HT1080 (cell line): ENCODE measurements around the gene NDST4. TPM values are rescaled to one million over a fixed set of nuclear protein-coding genes. Genes with fewer than 3 reads are reported as not detected.
"Not testable (repeated sequence)": the region's sequence is repeated elsewhere in the genome, so short reads cannot be mapped to it uniquely, and the experiment has no call there.

ENCODE experiments used
- DNase-seq: peaks from one replicate; pipeline ENCODE4 v3.0.0-alpha.2; 2015; ENCODE audit warnings: low read depth
- total RNA-seq: library from RNA; depleted of rRNA; stranded (reverse); fragments of >200 nt; shearing (Covaris generic); gene quantifications from 2 replicates; pipeline ENCODE4 v1.2.3, GENCODE V29; 2014

The NDST4 gene
- total RNA-seq, 1 experiment from 2014 or later, result not detected

- DNase-seq, result no peak
These were observed 58.6 kb downstream of the NDST4 start for GRCh38 chr4:115054836-115055235.

GRCh38 chr4:115053313-115053712, 60.1 kb downstream of the NDST4 start:
- DNase-seq, result no peak

- DNase-seq, result no peak
These were observed 70.9 kb downstream of the NDST4 start for GRCh38 chr4:115042496-115042895.

- DNase-seq, result no peak
These were observed 83.1 kb downstream of the NDST4 start for GRCh38 chr4:115030281-115030680.

GRCh38 chr4:115028682-115029410, 84.6 kb downstream of the NDST4 start:
- DNase-seq, result no peak

GRCh38 chr4:114999880-115000279, 113.5 kb downstream of the NDST4 start:
- no peak for DNase-seq

- DNase-seq, result no peak
These were observed 115.1 kb downstream of the NDST4 start for GRCh38 chr4:114998316-114998715.

GRCh38 chr4:114997576-114998247, 115.7 kb downstream of the NDST4 start:
- DNase-seq, result peak; percentile 38

GRCh38 chr4:114986133-114986532, 127.3 kb downstream of the NDST4 start:
- no peak for DNase-seq

GRCh38 chr4:114980932-114981708, 132.3 kb downstream of the NDST4 start:
- no peak for DNase-seq

- DNase-seq, result not testable (repeated sequence)
These were observed 133.0 kb downstream of the NDST4 start for GRCh38 chr4:114980399-114980798.

GRCh38 chr4:114976901-114977300, 136.5 kb downstream of the NDST4 start:
- DNase-seq, result no peak

GRCh38 chr4:114964026-114964425, 149.4 kb downstream of the NDST4 start:
- DNase-seq, result no peak

GRCh38 chr4:114945616-114946015, 167.8 kb downstream of the NDST4 start:
- no peak for DNase-seq

GRCh38 chr4:114941503-114941902, 171.9 kb downstream of the NDST4 start:
- DNase-seq, result no peak

- DNase-seq, result no peak
These were observed 185.5 kb downstream of the NDST4 start for GRCh38 chr4:114927881-114928280.

- DNase-seq, result no peak
These were observed 186.8 kb downstream of the NDST4 start for GRCh38 chr4:114926583-114926982.

- DNase-seq, result no peak
These were observed 189.1 kb downstream of the NDST4 start for GRCh38 chr4:114924311-114924710.

GRCh38 chr4:114922592-114922933, 190.9 kb downstream of the NDST4 start:
- no peak for DNase-seq

- no peak for DNase-seq
These were observed 191.4 kb downstream of the NDST4 start for GRCh38 chr4:114921790-114922591.

GRCh38 chr4:114921191-114921590, 192.2 kb downstream of the NDST4 start:
- no peak for DNase-seq
